Osteoblast (primary cell): ENCODE results near the gene ACAD9. TPM values are rescaled to one million over a fixed set of nuclear protein-coding genes. Genes with fewer than 3 reads are reported as not detected.
A peak's percentile ranks its signal among the peaks of the same experiment; 100 is the strongest.
"Not testable (repeated sequence)": the region's sequence is repeated elsewhere in the genome, so short reads cannot be mapped to it uniquely, and the experiment has no call there.

Source experiments
- DNase-seq: peaks from one replicate; pipeline ENCODE4 v3.0.0; 2011; ENCODE audit warnings: low spot score, mixed read lengths; ENCODE audit not compliant: insufficient read length; ENCODE audit errors: missing footprints
- H2AFZ ChIP-seq: 2 replicates; pipeline ENCODE4 v1.6.0; 2011; ENCODE audit warnings: mild to moderate bottlenecking, low read length
- H3K27ac ChIP-seq: 2 replicates; pipeline ENCODE4 v1.5.1; 2011; ENCODE audit warnings: mild to moderate bottlenecking, low read depth, low read length, moderate library complexity
- H3K27me3 ChIP-seq: 2 replicates; pipeline ENCODE4 v1.6.0; 2012; ENCODE audit warnings: mild to moderate bottlenecking, control low read depth, inconsistent platforms, low read length, moderate library complexity; ENCODE audit not compliant: insufficient read depth
- H3K36me3 ChIP-seq: 2 replicates; pipeline ENCODE4 v1.5.1; 2011; ENCODE audit warnings: mild to moderate bottlenecking, low read length, control low read depth, moderate library complexity; ENCODE audit not compliant: insufficient read depth
- H3K4me1 ChIP-seq: 2 replicates; pipeline ENCODE4 v1.5.1; 2011; ENCODE audit warnings: mild to moderate bottlenecking, low read length, control low read depth, moderate library complexity; ENCODE audit not compliant: insufficient read depth
- H3K4me2 ChIP-seq: 2 replicates; pipeline ENCODE4 v1.6.0; 2011; ENCODE audit warnings: mild to moderate bottlenecking, low read length; ENCODE audit not compliant: insufficient read depth
- H3K4me3 ChIP-seq: fragments of 200-600 bp; sonication (generic); 3 replicates; pipeline ENCODE4 v1.5.1; 2012; ENCODE audit warnings: mild to moderate bottlenecking, low read length, inconsistent platforms; ENCODE audit not compliant: insufficient read depth
- H3K79me2 ChIP-seq: 2 replicates; pipeline ENCODE4 v1.6.0; 2012; ENCODE audit warnings: mild to moderate bottlenecking, low read length, control low read depth, inconsistent platforms; ENCODE audit not compliant: insufficient read depth
- H3K9me3 ChIP-seq: 2 replicates; pipeline ENCODE4 v1.5.1; 2011; ENCODE audit warnings: low read depth, low read length, control low read depth
- H4K20me1 ChIP-seq: 2 replicates; pipeline ENCODE4 v1.6.0; 2012; ENCODE audit warnings: mild to moderate bottlenecking, low read length, control low read depth; ENCODE audit not compliant: insufficient read depth
- total RNA-seq: library from RNA; depleted of rRNA; stranded (reverse); fragments of >200 nt; gene quantifications from 2 replicates; pipeline ENCODE4 v1.2.3, GENCODE V29; 2012
- TF ChIP-seq, protein P1 (sequence below): IDR thresholded peaks from 2 replicates; pipeline ENCODE4 v1.5.1; 2011; ENCODE audit warnings: mild to moderate bottlenecking, low read depth, low read length, moderate library complexity; ENCODE audit errors: extremely low read depth

Gene ACAD9
- total RNA-seq, 1 donor: 34.7 TPM

DNA sequence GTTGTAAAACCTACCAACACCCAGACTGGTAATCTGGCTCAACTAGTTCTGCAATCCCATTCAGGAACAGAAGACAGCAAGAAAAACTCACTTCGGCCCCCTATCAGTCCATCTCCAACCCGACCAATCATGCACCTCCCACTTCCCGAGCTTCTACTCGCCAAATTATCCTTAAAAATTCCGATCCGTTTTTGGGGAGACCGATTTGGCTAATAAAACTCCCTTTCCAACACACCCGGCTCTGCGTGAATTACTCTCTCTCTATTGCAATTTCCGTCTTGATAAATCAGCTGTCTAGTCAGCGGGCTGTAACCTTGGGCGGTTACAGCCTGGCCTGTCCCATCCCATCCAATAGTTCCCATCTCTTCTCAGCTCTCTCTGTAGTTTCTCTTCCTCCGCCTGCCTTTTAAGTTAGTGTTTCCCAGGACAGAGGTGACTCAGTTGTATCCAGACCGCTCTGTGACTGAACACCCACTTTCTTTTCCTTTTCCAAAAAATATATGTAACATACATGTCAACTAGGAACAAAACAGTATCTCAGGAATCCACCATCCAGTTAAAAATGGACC lies 780 bp upstream of the ACAD9 start:
- Histone ChIP-seq H4K20me1 (peaks cover under 1% of the 10 kb centered on the region), H3K36me3 (peaks cover under 1% of the 10 kb centered on the region), H3K27me3 (no peaks in the 10 kb centered on the region), H3K4me1 (peaks cover 26% of the 10 kb centered on the region), H3K9me3 (no peaks in the 10 kb centered on the region), H3K4me3 (peak overlapping the region; percentile 98), H2AFZ (peak overlapping the region; percentile 80), H3K27ac (peak overlapping the region; percentile 98), H3K79me2 (peaks cover 50% of the 10 kb centered on the region), H3K4me2 (peak overlapping the region; percentile 94)
- peak; percentile 91 for DNase-seq
- TF ChIP-seq, protein P1, sequence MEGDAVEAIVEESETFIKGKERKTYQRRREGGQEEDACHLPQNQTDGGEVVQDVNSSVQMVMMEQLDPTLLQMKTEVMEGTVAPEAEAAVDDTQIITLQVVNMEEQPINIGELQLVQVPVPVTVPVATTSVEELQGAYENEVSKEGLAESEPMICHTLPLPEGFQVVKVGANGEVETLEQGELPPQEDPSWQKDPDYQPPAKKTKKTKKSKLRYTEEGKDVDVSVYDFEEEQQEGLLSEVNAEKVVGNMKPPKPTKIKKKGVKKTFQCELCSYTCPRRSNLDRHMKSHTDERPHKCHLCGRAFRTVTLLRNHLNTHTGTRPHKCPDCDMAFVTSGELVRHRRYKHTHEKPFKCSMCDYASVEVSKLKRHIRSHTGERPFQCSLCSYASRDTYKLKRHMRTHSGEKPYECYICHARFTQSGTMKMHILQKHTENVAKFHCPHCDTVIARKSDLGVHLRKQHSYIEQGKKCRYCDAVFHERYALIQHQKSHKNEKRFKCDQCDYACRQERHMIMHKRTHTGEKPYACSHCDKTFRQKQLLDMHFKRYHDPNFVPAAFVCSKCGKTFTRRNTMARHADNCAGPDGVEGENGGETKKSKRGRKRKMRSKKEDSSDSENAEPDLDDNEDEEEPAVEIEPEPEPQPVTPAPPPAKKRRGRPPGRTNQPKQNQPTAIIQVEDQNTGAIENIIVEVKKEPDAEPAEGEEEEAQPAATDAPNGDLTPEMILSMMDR: no peak

DNA sequence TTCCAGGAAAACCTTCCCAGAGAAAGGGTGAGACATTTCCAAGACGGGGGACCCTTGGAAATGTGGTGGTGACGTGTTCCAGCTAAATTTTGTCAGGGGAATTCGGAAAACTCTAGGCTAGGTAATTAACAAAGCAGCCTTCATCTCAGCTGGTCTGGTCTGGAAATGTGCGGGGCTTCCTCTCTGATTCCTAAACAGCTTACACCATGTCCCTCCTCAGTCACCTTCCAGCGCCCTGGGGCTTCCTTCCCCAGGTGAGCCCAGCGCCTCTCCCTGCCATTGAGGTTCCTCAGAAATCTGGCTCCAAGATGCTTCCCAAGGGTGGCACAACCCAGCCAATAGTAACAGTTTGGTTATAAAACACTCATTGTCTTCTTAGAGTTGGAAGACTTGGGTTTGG lies 571 bp downstream of the ACAD9 start:
- H3K4me2 ChIP-seq: peak overlapping the region; percentile 94
- peaks cover 9% of the 10 kb centered on the region for H3K36me3 ChIP-seq
- DNase-seq: no peak
- TF ChIP-seq, protein P1: no peak
- peak overlapping the region; percentile 94 for H2AFZ ChIP-seq
- H3K4me3 ChIP-seq: peak overlapping the region; percentile 98
- peaks cover 62% of the 10 kb centered on the region for H3K79me2 ChIP-seq
- peak overlapping the region; percentile 98 for H3K27ac ChIP-seq
- peaks cover 9% of the 10 kb centered on the region for H4K20me1 ChIP-seq
- no peaks in the 10 kb centered on the region for H3K27me3 ChIP-seq
- peaks cover 26% of the 10 kb centered on the region for H3K4me1 ChIP-seq
- no peaks in the 10 kb centered on the region for H3K9me3 ChIP-seq

DNA sequence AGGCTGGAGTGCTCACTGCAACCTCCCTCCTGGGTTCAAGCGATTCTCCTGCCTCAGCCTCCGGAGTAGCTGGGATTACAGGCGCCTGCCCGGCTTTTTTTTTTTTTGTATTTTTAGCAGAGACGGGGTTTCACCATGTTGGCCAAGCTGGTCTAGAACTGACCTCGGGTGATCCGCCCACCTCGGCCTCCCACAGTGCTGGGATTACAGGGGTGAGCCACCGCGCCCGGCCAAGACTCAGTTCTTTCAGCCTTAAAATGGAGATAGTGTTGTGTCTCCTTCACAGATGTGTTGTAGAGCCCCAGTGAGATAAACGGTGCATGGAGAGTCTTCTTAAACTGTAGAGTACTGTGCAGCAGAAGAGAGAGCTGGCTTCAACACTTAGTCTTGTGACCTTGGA lies 1.0 kb downstream of the ACAD9 start:
- Histone ChIP-seq H3K4me1 (peaks cover 26% of the 10 kb centered on the region), H3K36me3 (peaks cover 11% of the 10 kb centered on the region), H3K4me2 (peak overlapping the region; percentile 94), H3K27ac (peak overlapping the region; percentile 98), H3K4me3 (peak overlapping the region; percentile 98), H3K79me2 (peaks cover 64% of the 10 kb centered on the region), H2AFZ (peak overlapping the region; percentile 94)
- H4K20me1 ChIP-seq, H3K9me3 ChIP-seq, H3K27me3 ChIP-seq, DNase-seq: not testable (repeated sequence)

DNA sequence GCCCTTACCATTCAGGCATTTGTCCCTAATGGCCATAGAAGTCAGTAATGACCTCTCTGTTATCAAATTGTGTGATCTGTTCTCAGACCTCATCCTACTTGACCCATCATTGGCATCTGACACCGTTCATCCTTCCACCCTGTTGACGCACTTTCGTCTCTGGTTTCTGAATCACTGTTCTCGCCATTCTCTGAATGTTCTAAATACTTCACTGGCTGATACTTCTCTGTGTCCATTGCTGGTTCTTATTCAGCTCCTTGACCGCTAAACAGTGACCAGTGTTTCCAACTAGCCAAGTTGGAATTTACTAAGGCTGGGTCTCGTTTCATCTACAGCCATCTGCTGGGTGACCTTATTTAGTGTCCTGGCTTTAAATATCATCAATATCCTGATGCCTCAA lies 2.2 kb downstream of the ACAD9 start:
- H3K27me3 ChIP-seq: no peaks in the 10 kb centered on the region
- H3K27ac ChIP-seq: no peak overlapping the region
- no peak overlapping the region for H3K4me3 ChIP-seq
- H3K4me1 ChIP-seq: peaks cover 26% of the 10 kb centered on the region
- no peaks in the 10 kb centered on the region for H3K9me3 ChIP-seq
- no peak overlapping the region for H3K4me2 ChIP-seq
- no peak for DNase-seq
- peaks cover 11% of the 10 kb centered on the region for H3K36me3 ChIP-seq
- H4K20me1 ChIP-seq: peaks cover 9% of the 10 kb centered on the region
- H3K79me2 ChIP-seq: peaks cover 64% of the 10 kb centered on the region
- H2AFZ ChIP-seq: no peak overlapping the region
- TF ChIP-seq, protein P1: no peak
